K562 (cell line): ENCODE data around the gene SORCS2. TPM values are rescaled to one million over a fixed set of nuclear protein-coding genes. Genes with fewer than 3 reads are reported as not detected.

Source experiments
- ATAC-seq: fragments of 200-7000 bp; cut with Tn5 transposase; 3 replicates; pipeline ENCODE4 v1.9.1; 2020; ENCODE audit warnings: moderate library complexity
- BruUV-seq: library from RNA; stranded (reverse); fragments of 400-500 nt; replicated peaks from 2 replicates; lab custom pipeline; 2021; lab: Mats Ljungman, UMichigan
- CTCF ChIA-PET: fragments of 300-600 bp; formaldehyde crosslinking; extraction: SDS; loops from one replicate; lab custom pipeline; 2021; ENCODE audit warnings: low intra/inter-chr PET ratio; lab: Yijun Ruan, JAX
- POLR2A ChIA-PET: fragments of 300-600, 350-650 bp; sonication (Branson Sonifier 250); formaldehyde crosslinking; extraction: SDS; loops from one replicate; lab custom pipeline; 2021; ENCODE audit warnings: antibody characterized with exemption, inconsistent platforms; lab: Yijun Ruan, JAX
- DNase-seq, 4 experiments: peaks; one replicate each; pipeline versions ENCODE4 v3.0.0 to v3.0.0-alpha.2; 2011 to 2018; ENCODE audit warnings: low spot score in 3 of 4, mixed read lengths in 3 of 4; ENCODE audit errors: extremely low read depth in 1 of 4
- FAIRE-seq: peaks from 2 replicates; lab custom pipeline; 2011; peaks lifted over from hg19 to GRCh38; lab: Jason Lieb, UNC
- H2AFZ ChIP-seq: 2 replicates; pipeline ENCODE4 v1.6.0; 2011; ENCODE audit warnings: low read depth, low read length, control low read depth, inconsistent platforms
- H3K27ac ChIP-seq: fragments of 200-600 bp; 3 replicates; pipeline ENCODE4 v1.8.0; 2011; ENCODE audit warnings: low read depth, mild to moderate bottlenecking, control low read depth, inconsistent platforms, low read length, moderate library complexity, mixed read lengths; ENCODE audit errors: extremely low read depth
- H3K27me3 ChIP-seq, 2 experiments: fragments of 300-600 bp in 1 of 2; 2 replicates in 1 of 2; 3 replicates in 1 of 2; pipeline versions ENCODE4 v1.6.0 to v1.8.0; 2011; ENCODE audit warnings: inconsistent platforms in 2 of 2, low read length in 2 of 2, mild to moderate bottlenecking in 1 of 2, mixed read lengths in 1 of 2, moderate library complexity in 1 of 2; ENCODE audit not compliant: control insufficient read depth in 2 of 2, insufficient read depth in 2 of 2
- H3K36me3 ChIP-seq: fragments of 300-600 bp; 3 replicates; pipeline ENCODE4 v1.8.0; 2011; ENCODE audit warnings: mild to moderate bottlenecking, low read length, inconsistent platforms; ENCODE audit not compliant: control insufficient read depth, insufficient read depth
- H3K4me1 ChIP-seq, 2 experiments: fragments of 200-600 bp in 1 of 2; replicated peaks in 1 of 2; 2 replicates in 1 of 2; 3 replicates in 1 of 2; pipeline versions ENCODE4 v1.5.1 to v1.8.0; 2011; ENCODE audit warnings: inconsistent platforms in 2 of 2, low read length in 2 of 2, mild to moderate bottlenecking in 1 of 2, mixed read lengths in 1 of 2, moderate library complexity in 1 of 2; ENCODE audit not compliant: control insufficient read depth in 2 of 2, insufficient read depth in 2 of 2
- H3K4me2 ChIP-seq: 2 replicates; pipeline ENCODE4 v1.6.1; 2011; ENCODE audit warnings: low read length, control low read depth, inconsistent platforms, mixed read lengths; ENCODE audit not compliant: insufficient read depth
- H3K4me3 ChIP-seq: fragments of 200-600 bp; sonication (generic), shearing (Covaris generic); 2 replicates; pipeline ENCODE4 v1.5.1; 2016; ENCODE audit warnings: control low read depth, inconsistent platforms
- H3K79me2 ChIP-seq: fragments of 200-600 bp; 3 replicates; pipeline ENCODE4 v1.8.0; 2011; ENCODE audit warnings: low read length, inconsistent platforms; ENCODE audit not compliant: control insufficient read depth, insufficient read depth
- H3K9ac ChIP-seq, 2 experiments: 2 replicates each; pipeline versions ENCODE4 v1.6.0 to v1.6.1; 2011; ENCODE audit warnings: low read depth in 2 of 2, low read length in 2 of 2, control low read depth in 1 of 2, inconsistent platforms in 1 of 2, mild to moderate bottlenecking in 1 of 2, mixed read lengths in 1 of 2; ENCODE audit not compliant: insufficient read depth in 1 of 2
- H3K9me1 ChIP-seq: one replicate; pipeline ENCODE4 v1.6.0; 2011; ENCODE audit warnings: inconsistent platforms, mild to moderate bottlenecking, low read length, moderate library complexity; ENCODE audit not compliant: control insufficient read depth, insufficient read depth
- H3K9me3 ChIP-seq: replicated peaks from 2 replicates; pipeline ENCODE4 v1.5.1; 2011; ENCODE audit warnings: low read depth, low read length, inconsistent platforms; ENCODE audit not compliant: control insufficient read depth, insufficient read depth
- H4K20me1 ChIP-seq: replicated peaks from 2 replicates; pipeline ENCODE4 v1.6.1; 2011; ENCODE audit warnings: low read length, inconsistent platforms, mixed read lengths; ENCODE audit not compliant: control insufficient read depth, insufficient read depth
- CBX2 ChIP-seq: fragments of 200-600 bp; sonication (generic); IDR thresholded peaks from one replicate; pipeline ENCODE4 v1.6.1; 2012; ENCODE audit warnings: mild to moderate bottlenecking, low read length, inconsistent platforms; ENCODE audit not compliant: insufficient read depth, poor library complexity, severe bottlenecking
- CC2D1A ChIP-seq: fragments of 450-650 bp; IDR thresholded peaks from 2 replicates; pipeline ENCODE4 v1.6.1; 2017; ENCODE audit warnings: mild to moderate bottlenecking
- CREM ChIP-seq: IDR thresholded peaks from 2 replicates; pipeline ENCODE4 v1.6.1; 2014; ENCODE audit warnings: antibody characterized with exemption, low read depth
- GATAD2A ChIP-seq: fragments of 450-650 bp; IDR thresholded peaks from 2 replicates; pipeline ENCODE4 v1.6.1; 2017
- GTF2E2 ChIP-seq: fragments of 200-800 bp; sonication (Bioruptor generic); IDR thresholded peaks from 2 replicates; pipeline ENCODE4 v1.6.1; 2016; ENCODE audit warnings: missing genetic modification characterization, missing compliant biosample characterization
- GTF2F1 ChIP-seq: IDR thresholded peaks from 2 replicates; pipeline ENCODE4 v1.6.1; 2011; ENCODE audit warnings: low read depth, low read length, improper control_type of control experiment
- HNRNPL ChIP-seq: fragments of 200-400 bp; formaldehyde crosslinking; IDR thresholded peaks from 2 replicates; pipeline ENCODE4 v1.6.1; 2017; ENCODE audit warnings: low read depth, mild to moderate bottlenecking, low read length
- JUND ChIP-seq, 2 experiments: IDR thresholded peaks; 2 replicates in 1 of 2; 3 replicates in 1 of 2; pipeline ENCODE4 v1.6.1; 2011; ENCODE audit warnings: borderline replicate concordance in 2 of 2, low read depth in 2 of 2, low read length in 2 of 2, improper control_type of control experiment in 1 of 2, missing biosample characterization in 1 of 2, missing genetic modification characterization in 1 of 2, missing genetic modification reagents in 1 of 2
- NFXL1 ChIP-seq: fragments of 450-650 bp; formaldehyde crosslinking; IDR thresholded peaks from 2 replicates; pipeline ENCODE4 v1.4.0; 2021; ENCODE audit warnings: mild to moderate bottlenecking
- RHOXF2B ChIP-seq: fragments of 250-450 bp; sonication (Bioruptor Pico); conservative IDR thresholded peaks from 2 replicates; pipeline ENCODE4 v1.5.1; 2021
- ZNF175 ChIP-seq: fragments of 200-800 bp; sonication (Bioruptor generic); IDR thresholded peaks from 2 replicates; pipeline ENCODE4 v1.6.1; 2016; ENCODE audit warnings: low read depth, mild to moderate bottlenecking, missing genetic modification characterization, missing compliant biosample characterization
- ZNF324 ChIP-seq: fragments of 250-450 bp; sonication (Bioruptor Pico); IDR thresholded peaks from 2 replicates; pipeline ENCODE4 v1.4.0; 2020; ENCODE audit warnings: mild to moderate bottlenecking
- ZNF766 ChIP-seq: fragments of 200-800 bp; sonication (Bioruptor generic); conservative IDR thresholded peaks from 2 replicates; pipeline ENCODE4 v1.6.1; 2016; ENCODE audit warnings: missing genetic modification characterization, missing compliant biosample characterization
- WGBS: fragments of 100-300 bp; shearing (Covaris generic); methylation state at CpG from one replicate; pipeline ENCODE4 v1.1.6; 2016; ENCODE audit warnings: low coverage, mixed read lengths; ENCODE audit not compliant: insufficient coverage; ENCODE audit errors: missing lambda C conversion rate; 5-methylcytosine and 5-hydroxymethylcytosine counted together
- in situ Hi-C: fragments of 300-500 bp; cut with MboI; formaldehyde crosslinking; loops from 4 replicates; pipeline ENCODE4 v1.15.0; 2018; ENCODE audit warnings: inconsistent platforms, mixed read lengths
- intact Hi-C: fragments of 100-400 bp; cut with micrococcal nuclease; formaldehyde crosslinking; loops from 2 replicates; pipeline ENCODE4 v1.14.2; 2022
- polyA plus RNA-seq, 8 experiments: library from polyadenylated mRNA; depleted of rRNA in 4 of 8; stranded (reverse) in 5 of 8; unstranded in 3 of 8; fragments of >200 nt; fragmentation: Nextera tagmentation in 2 of 8; fragmentation: Illumina TruSeq in 1 of 8; extraction: Ambion mirVana in 2 of 8; extraction: Trizol in 1 of 8; gene quantifications; 2 replicates each; pipeline versions ENCODE4 v1.2.1 to v1.2.3, GENCODE V29; 2011 to 2014; ENCODE audit warnings: inconsistent platforms in 1 of 8, missing spikeins in 1 of 8
- total RNA-seq, 7 experiments: library from RNA; depleted of rRNA in 6 of 7; stranded (reverse); fragments of >200 nt in 6 of 7; fragmentation: Illumina TruSeq in 2 of 7; extraction: Trizol in 2 of 7; gene quantifications; 2 replicates each; pipeline versions ENCODE4 v1.2.1 to v1.2.3, GENCODE V29; 2011 to 2021; ENCODE audit warnings: low replicate concordance in 1 of 7
- TF ChIP-seq, protein P1 (sequence below): fragments of 250-450 bp; sonication (Bioruptor Pico); IDR thresholded peaks from 2 replicates; pipeline ENCODE4 v1.8.0; 2021; ENCODE audit warnings: mild to moderate bottlenecking, moderate library complexity
- TF ChIP-seq, protein P2 (sequence below): fragments of 450-650 bp; IDR thresholded peaks from 2 replicates; pipeline ENCODE4 v1.6.1; 2016; ENCODE audit warnings: low read depth, mild to moderate bottlenecking, moderate library complexity

Gene SORCS2
- total and polyA plus RNA-seq, 9 of the 15 experiments (the other 6 are each of a cell fraction or from before 2014, with no cell fraction given) = not detected

DNA sequence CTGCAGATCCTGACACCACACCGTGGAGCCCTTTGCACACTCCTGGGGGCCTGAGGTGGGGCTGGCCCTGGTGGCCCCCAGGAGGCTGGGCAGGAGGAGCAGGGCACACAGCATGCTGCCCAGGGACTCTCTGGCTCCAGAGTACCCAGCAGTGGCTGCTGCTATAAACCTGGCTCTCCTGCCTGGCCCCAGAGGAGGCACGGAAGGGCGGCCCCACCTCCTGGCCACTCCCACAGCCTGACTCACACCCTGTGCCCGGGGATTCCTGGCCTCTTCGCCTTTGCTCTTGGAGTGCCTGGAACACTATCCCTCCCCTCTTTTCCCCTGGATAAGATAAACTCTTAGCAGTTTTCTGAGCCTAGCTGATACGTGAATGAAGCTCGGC, 242.4 kb downstream of the SORCS2 start, which contains the start of gene PSAPL1:
TSS of gene PSAPL1 (minus strand) at position 165 of the 385 bp plus-strand sequence. CDS start at position 114, 51 bp downstream.
- no peak for TF ChIP-seq CREM
- TF ChIP-seq, protein P1, sequence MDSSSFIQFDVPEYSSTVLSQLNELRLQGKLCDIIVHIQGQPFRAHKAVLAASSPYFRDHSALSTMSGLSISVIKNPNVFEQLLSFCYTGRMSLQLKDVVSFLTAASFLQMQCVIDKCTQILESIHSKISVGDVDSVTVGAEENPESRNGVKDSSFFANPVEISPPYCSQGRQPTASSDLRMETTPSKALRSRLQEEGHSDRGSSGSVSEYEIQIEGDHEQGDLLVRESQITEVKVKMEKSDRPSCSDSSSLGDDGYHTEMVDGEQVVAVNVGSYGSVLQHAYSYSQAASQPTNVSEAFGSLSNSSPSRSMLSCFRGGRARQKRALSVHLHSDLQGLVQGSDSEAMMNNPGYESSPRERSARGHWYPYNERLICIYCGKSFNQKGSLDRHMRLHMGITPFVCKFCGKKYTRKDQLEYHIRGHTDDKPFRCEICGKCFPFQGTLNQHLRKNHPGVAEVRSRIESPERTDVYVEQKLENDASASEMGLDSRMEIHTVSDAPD (CRISPR knock-in tag) = no peak
- TF ChIP-seq, all 486 proteins: peak for 0
- H2AFZ ChIP-seq = no peak within 1 kb of the TSS
- no TSS peak for BruUV-seq
- no peaks in the 10 kb centered on the region for H3K79me2 ChIP-seq
- no peaks in the 10 kb centered on the region for H3K9me3 ChIP-seq
- intact Hi-C loops (no loop called here), in situ Hi-C loops (no loop called here)
- peaks cover 0 to 7% of the 10 kb centered on the region in 2 experiments; a peak in 2 of 5 replicates for H3K4me1 ChIP-seq
- FAIRE-seq (no peak), DNase-seq (peak; percentile 12 to 51 (median 37)), ATAC-seq (peak; percentile 69)
- no peak within 1 kb of the TSS for H3K4me3 ChIP-seq
- POLR2A ChIA-PET = no interaction called here
- no peak within 1 kb of the TSS for H3K27ac ChIP-seq
- no peaks in the 10 kb centered on the region for H3K36me3 ChIP-seq
- H3K4me2 ChIP-seq = no peak within 1 kb of the TSS
- no peak within 1 kb of the TSS for H3K9ac ChIP-seq
- H3K9me1 ChIP-seq = no peaks in the 10 kb centered on the region
- CTCF ChIA-PET = no interaction called here
- peaks cover 0 to 47% of the 10 kb centered on the region in 2 experiments; a peak in 3 of 5 replicates for H3K27me3 ChIP-seq
- 0% methylated on average over 7 of the region's 7 CpGs for WGBS
- peaks cover 7% of the 10 kb centered on the region for H4K20me1 ChIP-seq

DNA sequence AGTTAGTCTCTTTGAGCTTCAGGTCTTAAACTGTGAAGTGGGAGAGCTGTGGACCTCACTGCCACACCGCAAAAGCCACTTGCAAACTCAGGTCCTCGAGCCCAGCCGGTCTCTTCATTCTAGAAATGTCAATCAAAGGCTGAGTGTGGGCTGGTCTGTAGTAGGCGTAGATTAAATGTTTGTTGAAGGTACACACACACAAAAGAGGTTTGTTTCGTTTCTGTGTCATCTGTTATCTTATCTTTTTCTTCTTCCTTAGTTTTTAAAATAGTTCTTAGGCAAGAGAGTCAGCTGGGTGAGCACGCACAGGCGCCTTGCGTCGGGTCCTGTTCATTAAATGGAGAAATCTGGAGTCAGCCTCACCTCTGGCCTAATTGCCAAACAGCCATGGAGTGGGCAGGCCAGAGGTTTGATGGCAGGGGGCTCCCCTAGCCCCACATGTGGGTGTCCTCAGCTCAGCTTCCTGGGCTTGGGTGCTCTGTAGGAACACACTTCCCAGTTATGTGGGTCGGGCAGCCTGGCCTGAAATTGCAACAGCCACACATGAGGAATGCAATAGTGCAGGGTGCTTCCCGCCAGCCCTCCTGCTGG, 243.2 kb downstream of the SORCS2 start:
- Histone ChIP-seq H3K9me1 (no peaks in the 10 kb centered on the region), H4K20me1 (peaks cover 7% of the 10 kb centered on the region; the same call in 1 of the 2 replicates), H3K36me3 (no peaks in the 10 kb centered on the region), H3K9ac (no peak overlapping the region), H3K4me3 (no peak overlapping the region), H3K27me3 (peaks cover 0 to 44% of the 10 kb centered on the region in 2 experiments; a peak in 3 of 5 replicates), H3K79me2 (no peaks in the 10 kb centered on the region), H3K27ac (no peak overlapping the region), H3K9me3 (no peaks in the 10 kb centered on the region), H3K4me2 (no peak overlapping the region), H3K4me1 (peaks cover 0 to 7% of the 10 kb centered on the region in 2 experiments; a peak in 2 of 5 replicates), H2AFZ (no peak overlapping the region)
- FAIRE-seq = no peak
- no peak for ATAC-seq
- BruUV-seq = no TSS peak
- DNase-seq = no peak
- ChIA-PET CTCF (no interaction called here), POLR2A (no interaction called here)
- under 1% methylated on average over 10 of the region's 11 CpGs for WGBS
- intact Hi-C loops (no loop called here), in situ Hi-C loops (no loop called here)
- TF ChIP-seq GTF2E2 (tag) (no peak), RHOXF2B (CRISPR knock-in tag) (no peak), CBX2 (no peak), ZNF175 (CRISPR knock-in tag) (no peak), HNRNPL (no peak), NFXL1 (CRISPR knock-in tag) (no peak), CC2D1A (no peak), JUND (IDR thresholded peaks at IDR 0.05; ENCODE audit: borderline replicate concordance, low read depth, low read length) (no peak), JUND (tag; IDR thresholded peaks at IDR 0.05; ENCODE audit: borderline replicate concordance, low read depth, low read length) (no peak), GATAD2A (no peak), ZNF324 (CRISPR knock-in tag) (no peak), ZNF766 (no peak), GTF2F1 (no peak)
- TF ChIP-seq, protein P2, sequence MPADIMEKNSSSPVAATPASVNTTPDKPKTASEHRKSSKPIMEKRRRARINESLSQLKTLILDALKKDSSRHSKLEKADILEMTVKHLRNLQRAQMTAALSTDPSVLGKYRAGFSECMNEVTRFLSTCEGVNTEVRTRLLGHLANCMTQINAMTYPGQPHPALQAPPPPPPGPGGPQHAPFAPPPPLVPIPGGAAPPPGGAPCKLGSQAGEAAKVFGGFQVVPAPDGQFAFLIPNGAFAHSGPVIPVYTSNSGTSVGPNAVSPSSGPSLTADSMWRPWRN = no peak
